ENCODE results near the gene DMBX1.

DNA sequence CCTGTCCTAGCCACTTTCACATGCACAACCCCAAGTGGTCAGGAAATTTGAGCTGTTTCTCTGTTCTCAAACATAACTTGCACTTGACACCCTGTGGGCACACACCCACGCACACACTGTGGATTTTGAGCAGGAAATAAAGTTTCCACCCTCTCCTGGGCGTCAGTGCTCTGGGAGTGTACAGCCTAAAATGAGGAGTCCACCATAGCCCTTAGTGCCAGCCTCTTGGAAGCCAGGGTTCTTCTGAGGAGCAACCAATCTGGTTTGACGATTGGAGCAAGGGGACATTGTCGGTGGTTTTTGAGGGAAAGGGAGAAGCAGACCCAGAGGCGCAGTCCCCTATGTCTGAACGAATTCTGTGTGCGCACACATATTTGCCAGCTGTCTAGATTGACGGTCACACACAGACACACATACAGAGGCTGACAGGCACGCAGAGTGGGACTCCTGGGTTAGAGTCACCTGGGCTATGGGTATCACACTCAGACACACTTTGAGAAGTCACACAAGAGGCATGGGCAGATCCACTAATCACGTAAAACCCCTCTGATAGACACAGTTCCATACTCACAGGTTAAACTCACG, 2.7 kb downstream of the DMBX1 start:
- TF ChIP-seq, protein P1, sequence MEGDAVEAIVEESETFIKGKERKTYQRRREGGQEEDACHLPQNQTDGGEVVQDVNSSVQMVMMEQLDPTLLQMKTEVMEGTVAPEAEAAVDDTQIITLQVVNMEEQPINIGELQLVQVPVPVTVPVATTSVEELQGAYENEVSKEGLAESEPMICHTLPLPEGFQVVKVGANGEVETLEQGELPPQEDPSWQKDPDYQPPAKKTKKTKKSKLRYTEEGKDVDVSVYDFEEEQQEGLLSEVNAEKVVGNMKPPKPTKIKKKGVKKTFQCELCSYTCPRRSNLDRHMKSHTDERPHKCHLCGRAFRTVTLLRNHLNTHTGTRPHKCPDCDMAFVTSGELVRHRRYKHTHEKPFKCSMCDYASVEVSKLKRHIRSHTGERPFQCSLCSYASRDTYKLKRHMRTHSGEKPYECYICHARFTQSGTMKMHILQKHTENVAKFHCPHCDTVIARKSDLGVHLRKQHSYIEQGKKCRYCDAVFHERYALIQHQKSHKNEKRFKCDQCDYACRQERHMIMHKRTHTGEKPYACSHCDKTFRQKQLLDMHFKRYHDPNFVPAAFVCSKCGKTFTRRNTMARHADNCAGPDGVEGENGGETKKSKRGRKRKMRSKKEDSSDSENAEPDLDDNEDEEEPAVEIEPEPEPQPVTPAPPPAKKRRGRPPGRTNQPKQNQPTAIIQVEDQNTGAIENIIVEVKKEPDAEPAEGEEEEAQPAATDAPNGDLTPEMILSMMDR (IDR thresholded peaks at IDR 0.05; ENCODE audit: low read depth, low read length, poor library complexity, severe bottlenecking), result no peak
- no peak; the same call in 1 of the 2 replicates for TF ChIP-seq EZH2phosphoT487 (IDR thresholded peaks at IDR 0.05; ENCODE audit: borderline replicate concordance, low read length)
